Measurements from ENCODE around the gene MAJIN. TPM values are rescaled to one million over a fixed set of nuclear protein-coding genes. Genes with fewer than 3 reads are reported as not detected.

MAJIN gene
- total RNA-seq, 1 donor from 2014 or later = not detected

DNA sequence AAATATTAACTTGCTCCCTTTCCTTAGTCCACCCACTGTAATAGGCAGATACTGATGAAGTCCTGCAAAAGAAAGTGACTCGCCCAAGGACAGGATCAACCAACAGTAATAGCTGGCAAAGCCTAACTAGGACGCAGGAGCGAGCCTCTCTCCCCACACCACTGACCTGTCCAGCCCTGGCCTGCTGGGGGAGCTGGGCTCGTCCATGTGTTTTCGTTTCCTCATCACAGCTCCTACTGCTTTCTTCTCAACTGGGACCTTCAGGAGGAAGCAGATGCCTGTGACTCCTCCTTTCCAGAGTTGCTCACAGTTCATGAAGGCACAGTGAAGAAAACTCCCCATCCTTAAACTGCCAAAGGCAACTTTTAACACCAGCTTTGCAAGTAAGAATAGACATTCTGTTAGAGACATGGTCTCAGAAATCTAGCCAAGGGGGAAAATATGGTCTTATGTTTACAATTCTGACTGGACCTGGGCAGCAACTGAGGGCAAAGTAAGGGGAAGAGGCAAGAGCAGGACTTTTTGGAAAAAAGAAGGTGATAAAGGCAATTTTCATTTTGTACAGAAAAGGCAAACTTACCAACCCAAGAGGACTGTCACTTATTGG is 24.6 kb downstream of the MAJIN start:
- intact Hi-C loops (cut with DNase I) = no loop called here
- no peaks in the 10 kb centered on the region for H3K9me3 ChIP-seq
- TF ChIP-seq POLR2A (IDR thresholded peaks at IDR 0.05) = no peak
- no peaks in the 10 kb centered on the region for H3K36me3 ChIP-seq
- no peaks in the 10 kb centered on the region for H3K4me1 ChIP-seq
- H3K27me3 ChIP-seq = no peaks in the 10 kb centered on the region
- DNase-seq (ENCODE audit: extremely low spot score in 2 of 2) = no peak
- H3K27ac ChIP-seq = no peak overlapping the region
- H3K4me3 ChIP-seq = no peak overlapping the region

DNA sequence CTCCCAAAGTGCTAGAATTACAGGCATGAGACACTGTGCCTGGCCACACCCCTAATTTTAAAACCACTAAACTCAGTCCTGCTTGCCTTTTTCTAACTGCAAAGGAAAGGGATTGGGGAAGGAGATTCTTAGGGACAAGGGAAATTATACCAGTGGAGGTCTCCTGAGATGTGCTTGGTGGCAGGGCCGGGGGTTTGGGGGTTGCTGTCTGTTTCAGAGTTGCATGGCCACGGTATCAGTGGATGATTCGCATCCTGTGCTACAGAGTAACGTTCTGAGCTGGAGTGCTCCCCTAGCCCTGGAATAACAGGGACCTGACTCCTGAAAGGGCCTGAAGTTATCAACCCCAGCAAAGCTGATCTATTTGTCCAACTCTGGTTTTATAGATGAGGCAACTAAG is 35.4 kb downstream of the MAJIN start:
- intact Hi-C loops (cut with DNase I) = no loop called here
- H3K36me3 ChIP-seq = peaks cover 0 to 23% of the 10 kb centered on the region in 2 donors
- H3K4me1 ChIP-seq = no peaks in the 10 kb centered on the region
- H3K4me3 ChIP-seq = no peak overlapping the region
- DNase-seq (ENCODE audit: extremely low spot score in 2 of 2) = no peak
- H3K9me3 ChIP-seq = no peaks in the 10 kb centered on the region
- no peaks in the 10 kb centered on the region for H3K27me3 ChIP-seq
- no peak for TF ChIP-seq POLR2A (IDR thresholded peaks at IDR 0.05)
- no peak for TF ChIP-seq POLR2AphosphoS5 (IDR thresholded peaks at IDR 0.05; ENCODE audit: insufficient read depth in 1 of 2, low read depth in 1 of 2)
- no peak overlapping the region for H3K27ac ChIP-seq

- Histone ChIP-seq H3K4me1 (no peaks in the 10 kb centered on the region), H3K9me3 (no peaks in the 10 kb centered on the region), H3K27me3 (no peaks in the 10 kb centered on the region), H3K4me3 (no peak within 1 kb of the TSS), H3K36me3 (peaks cover 0 to 32% of the 10 kb centered on the region in 2 donors), H3K27ac (no peak within 1 kb of the TSS)
- intact Hi-C loops (cut with DNase I) = no loop called here
- DNase-seq (ENCODE audit: extremely low spot score in 2 of 2) = no peak
- TF ChIP-seq POLR2AphosphoS5 (IDR thresholded peaks at IDR 0.05; ENCODE audit: insufficient read depth in 1 of 2, low read depth in 1 of 2) (no peak), POLR2A (IDR thresholded peaks at IDR 0.05) (no peak), CTCF (IDR thresholded peaks at IDR 0.05) (no peak)
These were observed 36.4 kb downstream of the MAJIN start, which contains the start of gene GPHA2 for GRCh38 chr11:64935359-64936081. Gene GPHA2, minus strand, starts transcription at chr11:64935893. Its CDS starts 433 bp downstream, at chr11:64935460.

DNA sequence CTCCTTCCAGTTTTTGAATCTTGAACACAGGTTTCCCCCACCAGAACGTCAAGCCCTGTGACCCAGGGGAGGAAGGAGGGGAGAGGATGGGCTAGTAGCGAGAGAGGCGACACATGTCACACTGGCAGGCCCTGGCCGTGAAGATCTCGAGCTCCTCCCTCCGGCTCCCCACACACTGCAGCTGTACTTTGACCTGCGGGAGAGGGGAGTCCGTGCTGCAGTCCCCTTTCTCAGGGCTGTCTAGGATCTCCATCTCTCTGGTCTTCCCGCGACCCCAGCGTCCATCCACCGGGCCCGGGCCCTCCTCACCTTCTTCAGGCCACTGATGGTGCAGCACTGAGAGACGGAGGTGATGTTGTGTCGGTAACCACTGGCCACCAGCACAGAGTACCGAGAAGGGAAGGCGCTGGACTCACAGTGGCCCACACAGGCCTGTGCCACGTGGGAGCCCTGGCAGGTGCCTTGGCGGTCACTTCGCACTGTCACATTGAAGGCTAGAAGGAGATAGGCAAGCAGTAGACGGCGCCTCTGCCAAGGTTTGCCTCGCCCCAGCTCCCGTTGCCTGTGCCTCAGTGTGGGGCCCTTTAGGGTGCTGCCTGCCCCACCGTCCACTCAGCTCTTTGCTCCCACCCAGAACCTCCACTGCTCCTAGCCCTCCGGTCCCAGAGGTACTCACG is 37.1 kb downstream of the MAJIN start:
- DNase-seq (ENCODE audit: extremely low spot score in 2 of 2) = no peak
- Histone ChIP-seq H3K4me3 (no peak overlapping the region), H3K36me3 (peaks cover 0 to 39% of the 10 kb centered on the region in 2 donors), H3K27ac (no peak overlapping the region), H3K9me3 (no peaks in the 10 kb centered on the region), H3K27me3 (no peaks in the 10 kb centered on the region), H3K4me1 (no peaks in the 10 kb centered on the region)
- intact Hi-C loops (cut with DNase I) = no loop called here
- TF ChIP-seq POLR2AphosphoS5 (IDR thresholded peaks at IDR 0.05; ENCODE audit: insufficient read depth in 1 of 2, low read depth in 1 of 2) (no peak), POLR2A (IDR thresholded peaks at IDR 0.05) (no peak), CTCF (IDR thresholded peaks at IDR 0.05) (no peak)

DNA sequence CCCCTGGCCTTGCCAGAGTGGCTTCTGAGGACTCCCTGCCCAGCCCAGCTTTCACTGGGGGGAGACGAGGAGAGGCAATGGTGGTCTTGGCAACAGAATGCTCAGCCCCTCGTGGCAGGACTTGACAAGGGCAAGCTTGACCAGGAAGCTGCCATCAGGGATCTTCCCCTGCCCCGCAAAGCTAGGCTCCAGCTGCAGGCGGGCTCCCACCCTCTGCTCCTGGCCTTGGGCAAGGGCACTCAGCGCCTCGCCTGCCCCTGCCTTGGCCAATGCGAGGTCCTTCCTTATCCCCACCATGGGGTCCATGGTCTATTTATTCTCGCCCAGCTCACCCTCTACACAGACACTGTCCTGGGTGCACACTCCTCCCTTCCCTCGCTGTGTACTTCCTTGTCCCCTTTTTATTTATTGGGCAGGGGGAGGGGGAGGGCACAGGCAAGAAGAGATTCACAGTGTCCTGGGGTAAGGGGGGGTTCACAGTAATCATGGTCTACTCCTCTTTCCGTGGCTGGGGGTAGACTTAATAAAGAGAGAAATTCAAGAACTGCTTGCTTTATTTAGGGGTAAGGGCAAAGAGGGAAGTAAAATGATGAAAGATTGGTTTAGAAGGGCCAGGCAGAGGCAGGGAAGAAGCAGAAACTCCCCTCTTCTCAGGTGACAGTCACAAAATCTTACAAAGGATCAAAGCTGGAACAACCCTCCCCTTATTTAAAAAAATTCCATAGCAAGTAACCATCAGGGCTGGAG is 37.8 kb downstream of the MAJIN start:
- Histone ChIP-seq H3K4me3 (no peak overlapping the region), H3K4me1 (no peaks in the 10 kb centered on the region), H3K9me3 (no peaks in the 10 kb centered on the region), H3K36me3 (peaks cover 0 to 46% of the 10 kb centered on the region in 2 donors), H3K27ac (no peak overlapping the region), H3K27me3 (no peaks in the 10 kb centered on the region)
- intact Hi-C loops (cut with DNase I) = no loop called here
- no peak for DNase-seq (ENCODE audit: extremely low spot score in 2 of 2)
- TF ChIP-seq POLR2A (IDR thresholded peaks at IDR 0.05) = no peak
- no peak for TF ChIP-seq POLR2AphosphoS5 (IDR thresholded peaks at IDR 0.05; ENCODE audit: insufficient read depth in 1 of 2, low read depth in 1 of 2)
- TF ChIP-seq CTCF (IDR thresholded peaks at IDR 0.05) = no peak
